ENCODE results near the gene DNHD1. TPM values are rescaled to one million over a fixed set of nuclear protein-coding genes. Genes with fewer than 3 reads are reported as not detected.

DNHD1 gene
- total and polyA plus RNA-seq, 2 of the 8 experiments (the other 6 are each of a cell fraction or from before 2014, with no cell fraction given): 5.0 to 6.8 TPM

DNA sequence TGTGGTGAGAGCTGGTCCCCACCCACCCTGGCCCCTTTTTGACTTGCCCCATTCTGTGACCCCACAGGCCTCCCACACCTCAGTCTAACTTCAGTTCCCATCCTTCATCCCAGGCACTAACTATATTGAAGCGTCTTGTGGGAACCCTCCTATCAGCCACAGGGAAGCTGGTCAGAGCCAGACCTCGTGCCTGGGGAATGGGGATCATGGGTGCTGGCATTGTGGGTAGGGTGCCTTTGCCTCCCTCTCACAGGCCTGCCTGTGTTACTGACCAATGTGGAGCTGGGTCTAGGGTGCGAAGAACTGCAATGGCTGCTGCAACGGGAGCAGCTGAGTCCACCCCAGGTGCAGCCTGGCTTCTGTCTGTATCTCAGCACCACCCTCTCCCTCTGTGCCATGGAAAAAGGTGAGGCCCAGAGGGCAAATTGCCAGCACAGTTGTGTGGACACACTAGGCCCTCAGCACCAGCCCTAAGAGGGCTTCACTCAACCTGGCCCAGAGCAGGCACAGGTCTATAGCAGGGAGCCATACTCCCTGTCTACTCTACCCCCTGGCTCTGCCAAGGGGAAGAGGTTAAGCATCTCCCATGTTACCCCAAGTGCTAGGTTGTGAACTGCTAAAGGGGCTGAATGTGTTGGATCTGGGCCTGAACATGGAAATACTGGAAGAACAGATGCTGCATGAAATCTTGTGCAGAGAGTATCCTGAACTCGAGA is 69.1 kb downstream of the DNHD1 start (continued):
- TF ChIP-seq, protein P1, sequence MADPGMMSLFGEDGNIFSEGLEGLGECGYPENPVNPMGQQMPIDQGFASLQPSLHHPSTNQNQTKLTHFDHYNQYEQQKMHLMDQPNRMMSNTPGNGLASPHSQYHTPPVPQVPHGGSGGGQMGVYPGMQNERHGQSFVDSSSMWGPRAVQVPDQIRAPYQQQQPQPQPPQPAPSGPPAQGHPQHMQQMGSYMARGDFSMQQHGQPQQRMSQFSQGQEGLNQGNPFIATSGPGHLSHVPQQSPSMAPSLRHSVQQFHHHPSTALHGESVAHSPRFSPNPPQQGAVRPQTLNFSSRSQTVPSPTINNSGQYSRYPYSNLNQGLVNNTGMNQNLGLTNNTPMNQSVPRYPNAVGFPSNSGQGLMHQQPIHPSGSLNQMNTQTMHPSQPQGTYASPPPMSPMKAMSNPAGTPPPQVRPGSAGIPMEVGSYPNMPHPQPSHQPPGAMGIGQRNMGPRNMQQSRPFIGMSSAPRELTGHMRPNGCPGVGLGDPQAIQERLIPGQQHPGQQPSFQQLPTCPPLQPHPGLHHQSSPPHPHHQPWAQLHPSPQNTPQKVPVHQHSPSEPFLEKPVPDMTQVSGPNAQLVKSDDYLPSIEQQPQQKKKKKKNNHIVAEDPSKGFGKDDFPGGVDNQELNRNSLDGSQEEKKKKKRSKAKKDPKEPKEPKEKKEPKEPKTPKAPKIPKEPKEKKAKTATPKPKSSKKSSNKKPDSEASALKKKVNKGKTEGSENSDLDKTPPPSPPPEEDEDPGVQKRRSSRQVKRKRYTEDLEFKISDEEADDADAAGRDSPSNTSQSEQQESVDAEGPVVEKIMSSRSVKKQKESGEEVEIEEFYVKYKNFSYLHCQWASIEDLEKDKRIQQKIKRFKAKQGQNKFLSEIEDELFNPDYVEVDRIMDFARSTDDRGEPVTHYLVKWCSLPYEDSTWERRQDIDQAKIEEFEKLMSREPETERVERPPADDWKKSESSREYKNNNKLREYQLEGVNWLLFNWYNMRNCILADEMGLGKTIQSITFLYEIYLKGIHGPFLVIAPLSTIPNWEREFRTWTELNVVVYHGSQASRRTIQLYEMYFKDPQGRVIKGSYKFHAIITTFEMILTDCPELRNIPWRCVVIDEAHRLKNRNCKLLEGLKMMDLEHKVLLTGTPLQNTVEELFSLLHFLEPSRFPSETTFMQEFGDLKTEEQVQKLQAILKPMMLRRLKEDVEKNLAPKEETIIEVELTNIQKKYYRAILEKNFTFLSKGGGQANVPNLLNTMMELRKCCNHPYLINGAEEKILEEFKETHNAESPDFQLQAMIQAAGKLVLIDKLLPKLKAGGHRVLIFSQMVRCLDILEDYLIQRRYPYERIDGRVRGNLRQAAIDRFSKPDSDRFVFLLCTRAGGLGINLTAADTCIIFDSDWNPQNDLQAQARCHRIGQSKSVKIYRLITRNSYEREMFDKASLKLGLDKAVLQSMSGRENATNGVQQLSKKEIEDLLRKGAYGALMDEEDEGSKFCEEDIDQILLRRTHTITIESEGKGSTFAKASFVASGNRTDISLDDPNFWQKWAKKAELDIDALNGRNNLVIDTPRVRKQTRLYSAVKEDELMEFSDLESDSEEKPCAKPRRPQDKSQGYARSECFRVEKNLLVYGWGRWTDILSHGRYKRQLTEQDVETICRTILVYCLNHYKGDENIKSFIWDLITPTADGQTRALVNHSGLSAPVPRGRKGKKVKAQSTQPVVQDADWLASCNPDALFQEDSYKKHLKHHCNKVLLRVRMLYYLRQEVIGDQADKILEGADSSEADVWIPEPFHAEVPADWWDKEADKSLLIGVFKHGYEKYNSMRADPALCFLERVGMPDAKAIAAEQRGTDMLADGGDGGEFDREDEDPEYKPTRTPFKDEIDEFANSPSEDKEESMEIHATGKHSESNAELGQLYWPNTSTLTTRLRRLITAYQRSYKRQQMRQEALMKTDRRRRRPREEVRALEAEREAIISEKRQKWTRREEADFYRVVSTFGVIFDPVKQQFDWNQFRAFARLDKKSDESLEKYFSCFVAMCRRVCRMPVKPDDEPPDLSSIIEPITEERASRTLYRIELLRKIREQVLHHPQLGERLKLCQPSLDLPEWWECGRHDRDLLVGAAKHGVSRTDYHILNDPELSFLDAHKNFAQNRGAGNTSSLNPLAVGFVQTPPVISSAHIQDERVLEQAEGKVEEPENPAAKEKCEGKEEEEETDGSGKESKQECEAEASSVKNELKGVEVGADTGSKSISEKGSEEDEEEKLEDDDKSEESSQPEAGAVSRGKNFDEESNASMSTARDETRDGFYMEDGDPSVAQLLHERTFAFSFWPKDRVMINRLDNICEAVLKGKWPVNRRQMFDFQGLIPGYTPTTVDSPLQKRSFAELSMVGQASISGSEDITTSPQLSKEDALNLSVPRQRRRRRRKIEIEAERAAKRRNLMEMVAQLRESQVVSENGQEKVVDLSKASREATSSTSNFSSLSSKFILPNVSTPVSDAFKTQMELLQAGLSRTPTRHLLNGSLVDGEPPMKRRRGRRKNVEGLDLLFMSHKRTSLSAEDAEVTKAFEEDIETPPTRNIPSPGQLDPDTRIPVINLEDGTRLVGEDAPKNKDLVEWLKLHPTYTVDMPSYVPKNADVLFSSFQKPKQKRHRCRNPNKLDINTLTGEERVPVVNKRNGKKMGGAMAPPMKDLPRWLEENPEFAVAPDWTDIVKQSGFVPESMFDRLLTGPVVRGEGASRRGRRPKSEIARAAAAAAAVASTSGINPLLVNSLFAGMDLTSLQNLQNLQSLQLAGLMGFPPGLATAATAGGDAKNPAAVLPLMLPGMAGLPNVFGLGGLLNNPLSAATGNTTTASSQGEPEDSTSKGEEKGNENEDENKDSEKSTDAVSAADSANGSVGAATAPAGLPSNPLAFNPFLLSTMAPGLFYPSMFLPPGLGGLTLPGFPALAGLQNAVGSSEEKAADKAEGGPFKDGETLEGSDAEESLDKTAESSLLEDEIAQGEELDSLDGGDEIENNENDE (IDR thresholded peaks at IDR 0.05; ENCODE audit: insufficient replicate concordance, low read length): no peak
- TF ChIP-seq POU5F1 (IDR thresholded peaks at IDR 0.05; ENCODE audit: low read depth, low read length) (no peak), BACH1 (IDR thresholded peaks at IDR 0.05; ENCODE audit: low read length) (no peak), RBBP5 (IDR thresholded peaks at IDR 0.05; ENCODE audit: borderline replicate concordance, low read depth, low read length) (no peak), CEBPB (IDR thresholded peaks at IDR 0.05; ENCODE audit: low read depth, low read length) (no peak), RXRA (IDR thresholded peaks at IDR 0.05; ENCODE audit: insufficient read depth, low read depth, low read length) (no peak), CBX5 (IDR thresholded peaks at IDR 0.05; ENCODE audit: low read depth, low read length) (no peak), MAFK (IDR thresholded peaks at IDR 0.05; ENCODE audit: low read depth, low read length) (no peak), EP300 (IDR thresholded peaks at IDR 0.05; ENCODE audit: borderline replicate concordance in 1 of 2, low read depth in 2 of 2, low read length in 2 of 2) (no peak), KDM1A (IDR thresholded peaks at IDR 0.05; ENCODE audit: borderline replicate concordance, low read length) (no peak)

All from H1 (cell line).